Keratinocyte (primary cell): ENCODE data around the gene ATP8A2. TPM values are rescaled to one million over a fixed set of nuclear protein-coding genes. Genes with fewer than 3 reads are reported as not detected.

ENCODE experiments used
- DNase-seq: peaks from one replicate; pipeline ENCODE4 v3.0.0-alpha.2; 2011; ENCODE audit warnings: low read depth, missing footprints, low spot score
- FAIRE-seq: peaks from 2 replicates; lab custom pipeline; 2011; peaks lifted over from hg19 to GRCh38; lab: Jason Lieb, UNC
- H2AFZ ChIP-seq: 2 replicates; pipeline ENCODE4 v1.6.0; 2012; ENCODE audit warnings: low read length, control low read depth, inconsistent platforms; ENCODE audit not compliant: control insufficient read depth
- H3K27ac ChIP-seq: 2 replicates; pipeline ENCODE4 v1.5.1; 2011; ENCODE audit warnings: low read length; ENCODE audit not compliant: control insufficient read depth, insufficient read depth
- H3K27me3 ChIP-seq: 3 replicates; pipeline ENCODE4 v1.6.0; 2011; ENCODE audit warnings: low read length; ENCODE audit not compliant: control insufficient read depth, insufficient read depth; ENCODE audit errors: extremely low read depth
- H3K36me3 ChIP-seq, 2 experiments: 2 replicates in 1 of 2; 3 replicates in 1 of 2; pipeline ENCODE4 v1.5.1; 2011; ENCODE audit warnings: low read length in 2 of 2, mild to moderate bottlenecking in 1 of 2; ENCODE audit not compliant: control insufficient read depth in 2 of 2, insufficient read depth in 2 of 2; ENCODE audit errors: extremely low read depth in 1 of 2
- H3K4me1 ChIP-seq: 3 replicates; pipeline ENCODE4 v1.5.1; 2011; ENCODE audit warnings: low read length; ENCODE audit not compliant: control insufficient read depth, insufficient read depth; ENCODE audit errors: extremely low read depth
- H3K4me2 ChIP-seq: 3 replicates; pipeline ENCODE4 v1.6.0; 2011; ENCODE audit warnings: low read depth, low read length; ENCODE audit not compliant: control insufficient read depth, insufficient read depth; ENCODE audit errors: extremely low read depth
- H3K4me3 ChIP-seq, 3 experiments: fragments of 200-600 bp in 1 of 3; sonication (generic) in 1 of 3; 2 replicates in 2 of 3; 3 replicates in 1 of 3; pipeline ENCODE4 v1.5.1; 2011 to 2016; ENCODE audit warnings: low read length in 3 of 3, mild to moderate bottlenecking in 3 of 3, control low read depth in 2 of 3, inconsistent platforms in 1 of 3, low read depth in 1 of 3, mixed read lengths in 1 of 3, mixed run types in 1 of 3, moderate library complexity in 1 of 3; ENCODE audit not compliant: control insufficient read depth in 2 of 3, insufficient read depth in 2 of 3; ENCODE audit errors: extremely low read depth in 1 of 3
- H3K79me2 ChIP-seq: 2 replicates; pipeline ENCODE4 v1.6.0; 2012; ENCODE audit warnings: low read length; ENCODE audit not compliant: control insufficient read depth, insufficient read depth
- H3K9ac ChIP-seq: 3 replicates; pipeline ENCODE4 v1.6.0; 2011; ENCODE audit warnings: low read length; ENCODE audit not compliant: control insufficient read depth, insufficient read depth; ENCODE audit errors: extremely low read depth
- H3K9me1 ChIP-seq: 3 replicates; pipeline ENCODE4 v1.6.0; 2011; ENCODE audit warnings: low read length; ENCODE audit not compliant: control insufficient read depth, insufficient read depth; ENCODE audit errors: extremely low read depth
- H3K9me3 ChIP-seq: 2 replicates; pipeline ENCODE4 v1.5.1; 2012; ENCODE audit warnings: low read depth, low read length; ENCODE audit not compliant: control insufficient read depth
- H4K20me1 ChIP-seq: 3 replicates; pipeline ENCODE4 v1.6.0; 2011; ENCODE audit warnings: low read length; ENCODE audit not compliant: control insufficient read depth, insufficient read depth; ENCODE audit errors: extremely low read depth
- EZH2 ChIP-seq: IDR thresholded peaks from one replicate; pipeline ENCODE4 v1.6.1; 2012; ENCODE audit warnings: inconsistent platforms, mild to moderate bottlenecking, low read length, moderate library complexity
- dilution Hi-C: fragments of 300-500 bp; cut with MboI; formaldehyde crosslinking; loops from one replicate; pipeline ENCODE4 v1.7.0; 2020; ENCODE audit warnings: low sequenced_read_pairs; ENCODE audit not compliant: extremely low pct_ligation_motif_present
- polyA plus RNA-seq, 5 experiments: library from polyadenylated mRNA; depleted of rRNA in 3 of 5; stranded (reverse) in 3 of 5; stranded (forward) in 1 of 5; unstranded in 1 of 5; fragments of >200 nt; gene quantifications; 1 replicate in 1 of 5; 2 replicates in 3 of 5; 3 replicates in 1 of 5; pipeline versions ENCODE4 v1.2.1 to v1.2.3, GENCODE V29; 2011 to 2012; ENCODE audit warnings: missing spikeins in 2 of 5, low read depth in 1 of 5, low replicate concordance in 1 of 5
- TF ChIP-seq, protein P1 (sequence below), 3 experiments: IDR thresholded peaks in 1 of 3; conservative IDR thresholded peaks in 1 of 3; optimal IDR thresholded peaks in 1 of 3; 2 replicates in 2 of 3; 3 replicates in 1 of 3; pipeline versions ENCODE3 to v1.5.1; 2011; ENCODE audit warnings: low read length in 3 of 3, mild to moderate bottlenecking in 3 of 3, moderate library complexity in 2 of 3, control low read depth in 1 of 3, inconsistent platforms in 1 of 3; ENCODE audit not compliant: insufficient read depth in 2 of 3; ENCODE audit errors: extremely low read depth in 1 of 3

The ATP8A2 gene
- polyA plus RNA-seq, 1 donor (not counting 4 experiments of a cell fraction or from before 2014, with no cell fraction given) = 0.16 TPM

DNA sequence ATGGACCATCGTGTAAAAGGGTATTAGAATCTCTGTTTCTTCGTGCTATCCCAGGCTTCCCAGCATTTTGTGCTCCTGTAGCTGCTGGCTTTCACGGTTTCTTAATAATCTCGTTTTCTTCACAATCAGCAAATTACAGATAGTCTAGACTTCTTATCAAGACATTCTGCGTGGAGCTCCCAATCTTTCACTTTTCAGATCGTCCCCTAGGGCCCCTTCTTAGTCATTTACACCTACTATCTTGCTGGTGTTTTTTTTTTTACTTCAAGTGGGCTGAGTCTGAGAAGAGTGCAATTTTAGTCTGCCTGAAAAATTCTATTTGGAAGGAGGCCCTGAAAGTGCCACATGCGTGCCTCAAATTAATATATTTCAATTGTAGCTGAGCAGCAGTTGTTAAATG, 404.9 kb downstream of the ATP8A2 start:
- Histone ChIP-seq H3K27ac (no peak overlapping the region), H3K4me1 (peaks cover 8% of the 10 kb centered on the region), H3K79me2 (no peaks in the 10 kb centered on the region), H3K9me1 (no peaks in the 10 kb centered on the region), H3K9me3 (no peaks in the 10 kb centered on the region), H3K4me2 (no peak overlapping the region), H3K9ac (no peak overlapping the region), H3K4me3 (no peak overlapping the region), H2AFZ (no peak overlapping the region), H4K20me1 (no peaks in the 10 kb centered on the region), H3K36me3 (no peaks in the 10 kb centered on the region), H3K27me3 (no peaks in the 10 kb centered on the region)
- DNase-seq = no peak
- TF ChIP-seq, protein P1, sequence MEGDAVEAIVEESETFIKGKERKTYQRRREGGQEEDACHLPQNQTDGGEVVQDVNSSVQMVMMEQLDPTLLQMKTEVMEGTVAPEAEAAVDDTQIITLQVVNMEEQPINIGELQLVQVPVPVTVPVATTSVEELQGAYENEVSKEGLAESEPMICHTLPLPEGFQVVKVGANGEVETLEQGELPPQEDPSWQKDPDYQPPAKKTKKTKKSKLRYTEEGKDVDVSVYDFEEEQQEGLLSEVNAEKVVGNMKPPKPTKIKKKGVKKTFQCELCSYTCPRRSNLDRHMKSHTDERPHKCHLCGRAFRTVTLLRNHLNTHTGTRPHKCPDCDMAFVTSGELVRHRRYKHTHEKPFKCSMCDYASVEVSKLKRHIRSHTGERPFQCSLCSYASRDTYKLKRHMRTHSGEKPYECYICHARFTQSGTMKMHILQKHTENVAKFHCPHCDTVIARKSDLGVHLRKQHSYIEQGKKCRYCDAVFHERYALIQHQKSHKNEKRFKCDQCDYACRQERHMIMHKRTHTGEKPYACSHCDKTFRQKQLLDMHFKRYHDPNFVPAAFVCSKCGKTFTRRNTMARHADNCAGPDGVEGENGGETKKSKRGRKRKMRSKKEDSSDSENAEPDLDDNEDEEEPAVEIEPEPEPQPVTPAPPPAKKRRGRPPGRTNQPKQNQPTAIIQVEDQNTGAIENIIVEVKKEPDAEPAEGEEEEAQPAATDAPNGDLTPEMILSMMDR (optimal IDR thresholded peaks at IDR 0.05 in 1 of 3, IDR thresholded peaks at IDR 0.05 in 1 of 3, conservative IDR thresholded peaks at IDR 0.05 in 1 of 3; ENCODE audit: extremely low read depth in 1 of 3, insufficient read depth in 2 of 3, low read length in 3 of 3) = no peak
- TF ChIP-seq EZH2 = no peak
- no peak for FAIRE-seq
- dilution Hi-C loops = no loop called here

DNA sequence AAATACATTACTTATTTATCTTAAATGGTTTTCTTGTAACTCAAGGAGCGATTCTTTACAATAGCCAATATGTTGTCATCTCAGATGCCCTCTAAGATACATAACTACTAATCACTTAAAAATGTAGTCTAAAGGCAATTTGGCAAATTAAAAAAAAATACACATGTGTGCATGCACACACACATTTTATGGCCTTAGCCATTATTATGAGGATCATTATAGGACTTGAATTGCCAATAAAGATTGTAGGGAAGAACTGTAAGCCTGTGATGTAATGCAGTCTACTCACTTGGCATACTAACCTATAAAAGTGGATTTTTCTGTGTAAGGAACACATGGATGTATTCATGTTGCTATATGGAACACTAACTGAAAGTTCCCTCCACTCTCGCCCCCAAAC, 405.7 kb downstream of the ATP8A2 start:
- Histone ChIP-seq H3K9me3 (no peaks in the 10 kb centered on the region), H3K9ac (no peak overlapping the region), H2AFZ (no peak overlapping the region), H4K20me1 (no peaks in the 10 kb centered on the region), H3K4me1 (peaks cover under 1% of the 10 kb centered on the region), H3K4me3 (no peak overlapping the region), H3K9me1 (no peaks in the 10 kb centered on the region), H3K27ac (no peak overlapping the region), H3K79me2 (no peaks in the 10 kb centered on the region), H3K4me2 (no peak overlapping the region), H3K27me3 (no peaks in the 10 kb centered on the region), H3K36me3 (no peaks in the 10 kb centered on the region)
- no peak for FAIRE-seq
- dilution Hi-C loops = no loop called here
- TF ChIP-seq, protein P1 (optimal IDR thresholded peaks at IDR 0.05 in 1 of 3, IDR thresholded peaks at IDR 0.05 in 1 of 3, conservative IDR thresholded peaks at IDR 0.05 in 1 of 3; ENCODE audit: extremely low read depth in 1 of 3, insufficient read depth in 2 of 3, low read length in 3 of 3) = no peak
- TF ChIP-seq EZH2 = no peak
- no peak for DNase-seq
